GM12891 (cell line): ENCODE data around the gene PSME3IP1.

ENCODE experiments used
- POLR2A ChIP-seq: IDR thresholded peaks from 2 replicates; pipeline ENCODE4 v1.6.1; 2011; ENCODE audit warnings: low read depth, low read length, control low read depth
- POLR2AphosphoS5 ChIP-seq: IDR thresholded peaks from 2 replicates; pipeline ENCODE4 v1.6.1; 2011; ENCODE audit warnings: low read depth, low read length, control low read depth
- TAF1 ChIP-seq: IDR thresholded peaks from 2 replicates; pipeline ENCODE4 v1.6.1; 2011; ENCODE audit warnings: low read depth, low read length, control low read depth

DNA sequence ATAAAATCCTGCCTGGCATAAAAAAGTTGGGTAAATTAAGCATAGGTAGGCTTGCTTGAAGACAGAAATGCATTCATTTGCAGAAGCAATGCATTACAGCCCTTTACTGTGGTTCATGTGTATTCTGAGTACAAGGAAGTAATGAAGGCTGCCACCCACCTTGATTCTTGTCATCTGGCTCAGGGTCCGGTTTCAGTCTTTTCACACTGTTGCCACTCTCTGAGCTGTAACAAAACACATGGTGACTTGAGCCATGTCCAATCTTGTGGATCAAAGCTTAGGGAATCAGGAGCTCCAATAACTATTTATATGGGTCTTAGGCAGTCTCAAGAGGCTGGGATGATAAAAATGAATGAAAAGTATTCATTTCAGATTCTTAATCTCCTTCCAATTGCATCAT lies 22.0 kb downstream of the PSME3IP1 start:
- no peak for TF ChIP-seq POLR2AphosphoS5
- no peak for TF ChIP-seq TAF1
- no peak for TF ChIP-seq POLR2A
